ENCODE measurements around the gene LARP4B. TPM values are rescaled to one million over a fixed set of nuclear protein-coding genes. Genes with fewer than 3 reads are reported as not detected.

LARP4B gene
- total and polyA plus RNA-seq, 4 donors: 5.5 to 20.4 (median 12.1) TPM

DNA sequence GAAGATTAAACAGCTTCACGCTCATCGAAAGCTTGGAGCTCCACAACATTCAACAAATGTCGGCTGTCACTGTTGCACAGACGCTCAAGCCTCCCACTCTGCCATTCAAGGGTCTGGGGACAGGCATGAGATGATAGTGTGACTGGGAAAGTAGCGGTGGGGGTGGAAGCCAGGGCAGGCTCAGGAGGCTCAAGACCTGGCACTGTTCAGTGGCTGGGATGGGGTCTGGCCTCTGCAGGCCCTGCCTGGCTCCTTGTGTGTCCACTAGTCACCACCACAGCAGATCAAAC is 43.2 kb upstream of the LARP4B start:
- H3K4me3 ChIP-seq (ENCODE audit: low read depth in 1 of 3, low read length in 3 of 3): no peak overlapping the region
- WGBS: 97% methylated on average over 5 of the region's 5 CpGs
- H3K36me3 ChIP-seq (ENCODE audit: control insufficient read depth in 4 of 4, insufficient read depth in 3 of 4, low read depth in 1 of 4, low read length in 3 of 4): no peaks in the 10 kb centered on the region
- no peak for DNase-seq (ENCODE audit: low spot score)
- TF ChIP-seq NR2F2 (IDR thresholded peaks at IDR 0.05): no peak
- TF ChIP-seq GABPA (IDR thresholded peaks at IDR 0.05 in 1 of 2, conservative IDR thresholded peaks at IDR 0.05 in 1 of 2): no peak
- TF ChIP-seq SP1 (IDR thresholded peaks at IDR 0.05): no peak
- no peak for TF ChIP-seq JUND (IDR thresholded peaks at IDR 0.05)
- TF ChIP-seq, protein P1, sequence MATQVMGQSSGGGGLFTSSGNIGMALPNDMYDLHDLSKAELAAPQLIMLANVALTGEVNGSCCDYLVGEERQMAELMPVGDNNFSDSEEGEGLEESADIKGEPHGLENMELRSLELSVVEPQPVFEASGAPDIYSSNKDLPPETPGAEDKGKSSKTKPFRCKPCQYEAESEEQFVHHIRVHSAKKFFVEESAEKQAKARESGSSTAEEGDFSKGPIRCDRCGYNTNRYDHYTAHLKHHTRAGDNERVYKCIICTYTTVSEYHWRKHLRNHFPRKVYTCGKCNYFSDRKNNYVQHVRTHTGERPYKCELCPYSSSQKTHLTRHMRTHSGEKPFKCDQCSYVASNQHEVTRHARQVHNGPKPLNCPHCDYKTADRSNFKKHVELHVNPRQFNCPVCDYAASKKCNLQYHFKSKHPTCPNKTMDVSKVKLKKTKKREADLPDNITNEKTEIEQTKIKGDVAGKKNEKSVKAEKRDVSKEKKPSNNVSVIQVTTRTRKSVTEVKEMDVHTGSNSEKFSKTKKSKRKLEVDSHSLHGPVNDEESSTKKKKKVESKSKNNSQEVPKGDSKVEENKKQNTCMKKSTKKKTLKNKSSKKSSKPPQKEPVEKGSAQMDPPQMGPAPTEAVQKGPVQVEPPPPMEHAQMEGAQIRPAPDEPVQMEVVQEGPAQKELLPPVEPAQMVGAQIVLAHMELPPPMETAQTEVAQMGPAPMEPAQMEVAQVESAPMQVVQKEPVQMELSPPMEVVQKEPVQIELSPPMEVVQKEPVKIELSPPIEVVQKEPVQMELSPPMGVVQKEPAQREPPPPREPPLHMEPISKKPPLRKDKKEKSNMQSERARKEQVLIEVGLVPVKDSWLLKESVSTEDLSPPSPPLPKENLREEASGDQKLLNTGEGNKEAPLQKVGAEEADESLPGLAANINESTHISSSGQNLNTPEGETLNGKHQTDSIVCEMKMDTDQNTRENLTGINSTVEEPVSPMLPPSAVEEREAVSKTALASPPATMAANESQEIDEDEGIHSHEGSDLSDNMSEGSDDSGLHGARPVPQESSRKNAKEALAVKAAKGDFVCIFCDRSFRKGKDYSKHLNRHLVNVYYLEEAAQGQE (IDR thresholded peaks at IDR 0.05): no peak
- TF ChIP-seq HNF4A (conservative IDR thresholded peaks at IDR 0.05): no peak
- H3K9ac ChIP-seq (ENCODE audit: low read depth in 1 of 2, low read length in 2 of 2): no peak overlapping the region
- H3K27me3 ChIP-seq (ENCODE audit: control insufficient read depth in 4 of 4, insufficient read depth in 4 of 4, low read length in 3 of 4): no peaks in the 10 kb centered on the region
- peaks cover 0 to 23% (median 18%) of the 10 kb centered on the region in 4 donors for H3K4me1 ChIP-seq (ENCODE audit: control insufficient read depth in 4 of 4, insufficient read depth in 4 of 4, low read length in 3 of 4)
- peaks cover 3 to 8% (median 5%) of the 10 kb centered on the region in 4 donors for H3K9me3 ChIP-seq (ENCODE audit: control insufficient read depth in 4 of 4, low read length in 3 of 4)
- no peak overlapping the region for H3K27ac ChIP-seq (ENCODE audit: low read depth in 1 of 2, low read length in 2 of 2)

DNA sequence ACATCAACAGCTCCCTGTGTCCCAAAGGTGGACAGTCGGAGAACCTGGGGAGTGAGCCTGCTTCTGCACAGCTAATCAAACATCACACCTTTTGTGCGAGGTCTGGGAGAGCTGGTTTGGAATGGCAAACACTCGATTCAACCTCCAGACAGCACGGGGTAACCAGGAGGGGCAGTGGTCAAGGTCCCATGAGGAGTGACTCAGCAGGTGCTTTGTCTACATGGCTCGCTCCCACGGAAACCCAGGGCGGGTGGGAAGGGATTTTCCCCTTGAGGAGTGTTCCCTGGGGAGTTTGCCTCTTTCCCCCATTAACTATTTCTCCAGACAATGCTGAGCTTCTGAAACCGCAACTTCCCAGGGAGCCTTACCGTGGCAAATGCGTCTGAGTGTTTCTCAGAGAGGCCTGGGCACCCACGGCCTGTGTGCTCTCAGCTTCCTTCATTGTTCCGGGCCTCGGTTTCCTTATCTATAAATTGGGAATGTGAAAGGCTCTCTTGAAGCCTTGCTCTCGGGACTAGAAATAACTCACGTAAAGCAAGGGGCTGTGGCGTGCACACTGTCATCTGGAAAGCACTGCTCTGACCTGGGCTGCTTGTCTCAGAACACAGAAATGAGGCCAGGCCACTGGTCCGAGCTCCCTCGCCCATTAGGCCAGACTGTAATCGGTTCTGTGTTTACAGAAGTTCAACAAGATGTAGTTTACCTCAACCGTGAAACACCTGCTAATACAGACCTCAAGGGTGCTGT is 42.7 kb upstream of the LARP4B start:
- no peaks in the 10 kb centered on the region for H3K27me3 ChIP-seq (ENCODE audit: control insufficient read depth in 4 of 4, insufficient read depth in 4 of 4, low read length in 3 of 4)
- H3K4me1 ChIP-seq (ENCODE audit: control insufficient read depth in 4 of 4, insufficient read depth in 4 of 4, low read length in 3 of 4): peaks cover 0 to 24% (median 18%) of the 10 kb centered on the region in 4 donors
- 78% methylated on average over 20 of the region's 20 CpGs for WGBS
- no peak overlapping the region for H3K27ac ChIP-seq (ENCODE audit: low read depth in 1 of 2, low read length in 2 of 2)
- no peak overlapping the region for H3K4me3 ChIP-seq (ENCODE audit: low read depth in 1 of 3, low read length in 3 of 3)
- TF ChIP-seq, protein P1 (IDR thresholded peaks at IDR 0.05): no peak
- TF ChIP-seq HNF4A (conservative IDR thresholded peaks at IDR 0.05) (no peak), RXRA (IDR thresholded peaks at IDR 0.05) (no peak), GABPA (IDR thresholded peaks at IDR 0.05 in 1 of 2, conservative IDR thresholded peaks at IDR 0.05 in 1 of 2) (no peak), FOXA2 (IDR thresholded peaks at IDR 0.05) (no peak), NR2F2 (IDR thresholded peaks at IDR 0.05) (no peak), TAF1 (conservative IDR thresholded peaks at IDR 0.05) (no peak), YY1 (IDR thresholded peaks at IDR 0.05) (no peak), HNF4G (IDR thresholded peaks at IDR 0.05) (no peak), JUND (IDR thresholded peaks at IDR 0.05) (no peak), RAD21 (IDR thresholded peaks at IDR 0.05) (no peak), EGR1 (IDR thresholded peaks at IDR 0.05; ENCODE audit: low read depth in 2 of 2) (no peak), FOXA1 (IDR thresholded peaks at IDR 0.05) (no peak), SP1 (IDR thresholded peaks at IDR 0.05) (no peak)
- TF ChIP-seq, protein P2, sequence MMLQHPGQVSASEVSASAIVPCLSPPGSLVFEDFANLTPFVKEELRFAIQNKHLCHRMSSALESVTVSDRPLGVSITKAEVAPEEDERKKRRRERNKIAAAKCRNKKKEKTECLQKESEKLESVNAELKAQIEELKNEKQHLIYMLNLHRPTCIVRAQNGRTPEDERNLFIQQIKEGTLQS (IDR thresholded peaks at IDR 0.05): no peak
- TF ChIP-seq, protein P3, sequence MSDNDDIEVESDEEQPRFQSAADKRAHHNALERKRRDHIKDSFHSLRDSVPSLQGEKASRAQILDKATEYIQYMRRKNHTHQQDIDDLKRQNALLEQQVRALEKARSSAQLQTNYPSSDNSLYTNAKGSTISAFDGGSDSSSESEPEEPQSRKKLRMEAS (IDR thresholded peaks at IDR 0.05): no peak
- TF ChIP-seq, protein P4, sequence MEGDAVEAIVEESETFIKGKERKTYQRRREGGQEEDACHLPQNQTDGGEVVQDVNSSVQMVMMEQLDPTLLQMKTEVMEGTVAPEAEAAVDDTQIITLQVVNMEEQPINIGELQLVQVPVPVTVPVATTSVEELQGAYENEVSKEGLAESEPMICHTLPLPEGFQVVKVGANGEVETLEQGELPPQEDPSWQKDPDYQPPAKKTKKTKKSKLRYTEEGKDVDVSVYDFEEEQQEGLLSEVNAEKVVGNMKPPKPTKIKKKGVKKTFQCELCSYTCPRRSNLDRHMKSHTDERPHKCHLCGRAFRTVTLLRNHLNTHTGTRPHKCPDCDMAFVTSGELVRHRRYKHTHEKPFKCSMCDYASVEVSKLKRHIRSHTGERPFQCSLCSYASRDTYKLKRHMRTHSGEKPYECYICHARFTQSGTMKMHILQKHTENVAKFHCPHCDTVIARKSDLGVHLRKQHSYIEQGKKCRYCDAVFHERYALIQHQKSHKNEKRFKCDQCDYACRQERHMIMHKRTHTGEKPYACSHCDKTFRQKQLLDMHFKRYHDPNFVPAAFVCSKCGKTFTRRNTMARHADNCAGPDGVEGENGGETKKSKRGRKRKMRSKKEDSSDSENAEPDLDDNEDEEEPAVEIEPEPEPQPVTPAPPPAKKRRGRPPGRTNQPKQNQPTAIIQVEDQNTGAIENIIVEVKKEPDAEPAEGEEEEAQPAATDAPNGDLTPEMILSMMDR (IDR thresholded peaks at IDR 0.05; ENCODE audit: low read depth, low read length, missing input control): no peak
- TF ChIP-seq, protein P5, sequence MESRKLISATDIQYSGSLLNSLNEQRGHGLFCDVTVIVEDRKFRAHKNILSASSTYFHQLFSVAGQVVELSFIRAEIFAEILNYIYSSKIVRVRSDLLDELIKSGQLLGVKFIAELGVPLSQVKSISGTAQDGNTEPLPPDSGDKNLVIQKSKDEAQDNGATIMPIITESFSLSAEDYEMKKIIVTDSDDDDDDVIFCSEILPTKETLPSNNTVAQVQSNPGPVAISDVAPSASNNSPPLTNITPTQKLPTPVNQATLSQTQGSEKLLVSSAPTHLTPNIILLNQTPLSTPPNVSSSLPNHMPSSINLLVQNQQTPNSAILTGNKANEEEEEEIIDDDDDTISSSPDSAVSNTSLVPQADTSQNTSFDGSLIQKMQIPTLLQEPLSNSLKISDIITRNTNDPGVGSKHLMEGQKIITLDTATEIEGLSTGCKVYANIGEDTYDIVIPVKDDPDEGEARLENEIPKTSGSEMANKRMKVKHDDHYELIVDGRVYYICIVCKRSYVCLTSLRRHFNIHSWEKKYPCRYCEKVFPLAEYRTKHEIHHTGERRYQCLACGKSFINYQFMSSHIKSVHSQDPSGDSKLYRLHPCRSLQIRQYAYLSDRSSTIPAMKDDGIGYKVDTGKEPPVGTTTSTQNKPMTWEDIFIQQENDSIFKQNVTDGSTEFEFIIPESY (IDR thresholded peaks at IDR 0.05): no peak
- no peaks in the 10 kb centered on the region for H3K36me3 ChIP-seq (ENCODE audit: control insufficient read depth in 4 of 4, insufficient read depth in 3 of 4, low read depth in 1 of 4, low read length in 3 of 4)
- no peak overlapping the region for H3K9ac ChIP-seq (ENCODE audit: low read depth in 1 of 2, low read length in 2 of 2)
- H3K9me3 ChIP-seq (ENCODE audit: control insufficient read depth in 4 of 4, low read length in 3 of 4): peaks cover 1 to 7% (median 4%) of the 10 kb centered on the region in 4 donors
- no peak for DNase-seq (ENCODE audit: low spot score)
